ENCODE results near the gene THAP12. TPM values are rescaled to one million over a fixed set of nuclear protein-coding genes. Genes with fewer than 3 reads are reported as not detected.

The THAP12 gene
- total and polyA plus RNA-seq, 10 of the 15 experiments (the other 5 are each of a cell fraction or from before 2014, with no cell fraction given): 12.6 to 45.6 (median 22.3) TPM

- ChIA-PET RAD21 (ENCODE audit: unreplicated experiment) (interaction anchor here (1.0 kb wide), 1 partner anchor 95 kb away, joined by 3 read pairs; no protein-coding TSS in a partner anchor), POLR2A (interaction anchor here (0.6 kb wide), 1 partner anchor 16 kb away, joined by 3 read pairs; no protein-coding TSS in a partner anchor), SMC1A (ENCODE audit: uncharacterized antibody, unreplicated experiment) (no interaction called here), CTCF (no interaction called here)
- in situ Hi-C loops (cut with MboI): no loop called here
- intact Hi-C loops (cut with micrococcal nuclease; ENCODE audit: unreplicated experiment): no loop called here
- Histone ChIP-seq H3K4me3 (no peak overlapping the region), H3K9ac (ENCODE audit: control insufficient read depth, insufficient read depth, low read length) (no peak overlapping the region), H3K9me3 (replicated peaks; ENCODE audit: control insufficient read depth, insufficient read depth, low read length) (no peaks in the 10 kb centered on the region), H4K20me1 (ENCODE audit: control insufficient read depth, insufficient read depth) (no peaks in the 10 kb centered on the region), H3K79me2 (ENCODE audit: control insufficient read depth, insufficient read depth, low read length) (no peaks in the 10 kb centered on the region), H3K4me1 (ENCODE audit: control insufficient read depth, insufficient read depth, low read length) (no peaks in the 10 kb centered on the region), H3K27me3 (replicated peaks in 1 of 2; ENCODE audit: control insufficient read depth in 2 of 2, insufficient read depth in 2 of 2, low read length in 1 of 2) (peaks cover 3% of the 10 kb centered on the region in 2 experiments; a peak in 3 of 4 replicates), H3K27ac (ENCODE audit: control insufficient read depth, insufficient read depth) (no peak overlapping the region), H2AFZ (ENCODE audit: control insufficient read depth, low read depth, low read length) (no peak overlapping the region), H3K4me2 (ENCODE audit: control insufficient read depth, insufficient read depth) (no peak overlapping the region), H3K36me3 (ENCODE audit: control insufficient read depth in 2 of 2, insufficient read depth in 2 of 2, low read length in 1 of 2) (no peaks in the 10 kb centered on the region)
- DNase-seq (ENCODE audit: low read depth, low spot score) (no peak), ATAC-seq (no peak), FAIRE-seq (no peak)
- no TSS peak for BruUV-seq (replicated peaks)
- WGBS (ENCODE audit: insufficient coverage, insufficient replicate concordance, low lambda C conversion rate, missing lambda C conversion rate): 10% methylated on average over 6 of the region's 6 CpGs
- TF ChIP-seq NFYA (IDR thresholded peaks at IDR 0.05; ENCODE audit: borderline replicate concordance, low read depth, low read length): no peak
- TF ChIP-seq NR2F1 (conservative IDR thresholded peaks at IDR 0.05): no peak
- no peak for TF ChIP-seq RELA (IDR thresholded peaks at IDR 0.05; ENCODE audit: borderline replicate concordance, partially characterized antibody)
These were observed 72.8 kb downstream of the THAP12 start for GRCh38 chr11:76307978-76308747.

GRCh38 chr11:76307396-76307795 is 73.5 kb downstream of the THAP12 start:
- no peak for ATAC-seq
- Histone ChIP-seq H3K4me2 (ENCODE audit: control insufficient read depth, insufficient read depth) (no peak overlapping the region), H3K4me3 (no peak overlapping the region), H3K27me3 (replicated peaks in 1 of 2; ENCODE audit: control insufficient read depth in 2 of 2, insufficient read depth in 2 of 2, low read length in 1 of 2) (peaks cover 3% of the 10 kb centered on the region in 2 experiments; a peak in 3 of 4 replicates), H3K36me3 (ENCODE audit: control insufficient read depth in 2 of 2, insufficient read depth in 2 of 2, low read length in 1 of 2) (no peaks in the 10 kb centered on the region), H3K27ac (ENCODE audit: control insufficient read depth, insufficient read depth) (no peak overlapping the region), H3K4me1 (ENCODE audit: control insufficient read depth, insufficient read depth, low read length) (no peaks in the 10 kb centered on the region), H3K79me2 (ENCODE audit: control insufficient read depth, insufficient read depth, low read length) (no peaks in the 10 kb centered on the region), H3K9ac (ENCODE audit: control insufficient read depth, insufficient read depth, low read length) (no peak overlapping the region), H2AFZ (ENCODE audit: control insufficient read depth, low read depth, low read length) (no peak overlapping the region), H4K20me1 (ENCODE audit: control insufficient read depth, insufficient read depth) (no peaks in the 10 kb centered on the region), H3K9me3 (replicated peaks; ENCODE audit: control insufficient read depth, insufficient read depth, low read length) (no peaks in the 10 kb centered on the region)
- no TSS peak for BruUV-seq (replicated peaks)
- no peak for FAIRE-seq
- ChIA-PET POLR2A (no interaction called here), RAD21 (ENCODE audit: unreplicated experiment) (interaction anchor here (1.0 kb wide), 1 partner anchor 94 kb away, joined by 3 read pairs; no protein-coding TSS in a partner anchor), SMC1A (ENCODE audit: uncharacterized antibody, unreplicated experiment) (interaction anchor here (1.0 kb wide), 1 partner anchor 100 kb away, joined by 3 read pairs; no protein-coding TSS in a partner anchor), CTCF (no interaction called here)
- no peak for DNase-seq (ENCODE audit: low read depth, low spot score)
- in situ Hi-C loops (cut with MboI) (no loop called here), intact Hi-C loops (cut with micrococcal nuclease; ENCODE audit: unreplicated experiment) (no loop called here)
- 35% methylated on average over 9 of the region's 9 CpGs for WGBS (ENCODE audit: insufficient coverage, insufficient replicate concordance, low lambda C conversion rate, missing lambda C conversion rate)
- TF ChIP-seq CREM (IDR thresholded peaks at IDR 0.05; ENCODE audit: low read depth) (no peak), WRNIP1 (IDR thresholded peaks at IDR 0.05; ENCODE audit: borderline replicate concordance, low read depth, low read length) (no peak), EZH2 (IDR thresholded peaks at IDR 0.05; ENCODE audit: borderline replicate concordance, control insufficient read depth, low read depth, low read length) (no peak), IRF3 (IDR thresholded peaks at IDR 0.05) (no peak), CUX1 (IDR thresholded peaks at IDR 0.05; ENCODE audit: insufficient replicate concordance, low read depth, low read length) (no peak), SMAD5 (IDR thresholded peaks at IDR 0.05; ENCODE audit: low read depth) (no peak), RELA (IDR thresholded peaks at IDR 0.05; ENCODE audit: borderline replicate concordance, partially characterized antibody) (no peak), RBBP5 (conservative IDR thresholded peaks at IDR 0.05) (no peak)

Data from GM12878 (cell line).